ENCODE results near the gene ANO5.

DNA sequence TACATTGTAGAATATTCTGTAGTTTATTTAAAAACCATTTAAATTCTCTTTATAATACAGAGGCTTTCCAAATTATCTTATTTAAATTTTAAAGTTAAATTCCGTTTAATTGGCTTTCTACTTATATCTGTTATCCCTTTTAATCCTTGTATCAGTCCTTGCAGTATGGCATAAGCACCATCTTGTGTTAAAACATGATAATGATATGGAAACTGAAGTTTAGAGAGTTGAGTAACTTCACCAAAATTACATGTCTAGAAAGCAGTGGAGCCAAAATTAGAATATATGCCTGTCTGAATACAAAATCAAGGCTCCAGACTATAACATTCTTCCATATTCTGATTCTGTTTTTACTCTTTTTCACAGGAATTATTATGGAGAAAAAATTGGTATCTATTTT is 57.0 kb downstream of the ANO5 start:
- TF ChIP-seq, protein P1, sequence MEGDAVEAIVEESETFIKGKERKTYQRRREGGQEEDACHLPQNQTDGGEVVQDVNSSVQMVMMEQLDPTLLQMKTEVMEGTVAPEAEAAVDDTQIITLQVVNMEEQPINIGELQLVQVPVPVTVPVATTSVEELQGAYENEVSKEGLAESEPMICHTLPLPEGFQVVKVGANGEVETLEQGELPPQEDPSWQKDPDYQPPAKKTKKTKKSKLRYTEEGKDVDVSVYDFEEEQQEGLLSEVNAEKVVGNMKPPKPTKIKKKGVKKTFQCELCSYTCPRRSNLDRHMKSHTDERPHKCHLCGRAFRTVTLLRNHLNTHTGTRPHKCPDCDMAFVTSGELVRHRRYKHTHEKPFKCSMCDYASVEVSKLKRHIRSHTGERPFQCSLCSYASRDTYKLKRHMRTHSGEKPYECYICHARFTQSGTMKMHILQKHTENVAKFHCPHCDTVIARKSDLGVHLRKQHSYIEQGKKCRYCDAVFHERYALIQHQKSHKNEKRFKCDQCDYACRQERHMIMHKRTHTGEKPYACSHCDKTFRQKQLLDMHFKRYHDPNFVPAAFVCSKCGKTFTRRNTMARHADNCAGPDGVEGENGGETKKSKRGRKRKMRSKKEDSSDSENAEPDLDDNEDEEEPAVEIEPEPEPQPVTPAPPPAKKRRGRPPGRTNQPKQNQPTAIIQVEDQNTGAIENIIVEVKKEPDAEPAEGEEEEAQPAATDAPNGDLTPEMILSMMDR (IDR thresholded peaks at IDR 0.05; ENCODE audit: low read depth, low read length) = no peak
- TF ChIP-seq EZH2phosphoT487 (IDR thresholded peaks at IDR 0.05; ENCODE audit: low read depth) = no peak
